ENCODE measurements around the gene NTNG2.

Gene NTNG2

DNA sequence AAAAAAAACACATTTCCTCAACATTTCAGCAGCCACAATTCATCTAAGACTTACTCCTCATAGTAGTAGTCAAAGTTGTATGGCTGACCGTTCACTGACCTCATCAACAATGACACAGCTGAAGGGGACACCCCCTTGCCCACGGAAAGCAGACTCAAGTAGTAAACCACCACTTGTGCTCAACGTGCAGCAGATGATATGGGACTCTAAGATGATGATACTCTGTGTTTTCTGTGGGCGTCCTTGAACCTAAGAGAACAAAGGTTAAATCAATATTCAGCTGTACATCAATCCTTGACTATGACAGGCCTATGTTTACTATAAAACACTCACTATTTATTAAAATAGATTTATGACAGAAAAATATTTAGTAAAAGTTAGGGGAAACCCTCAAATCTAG is 121.3 kb downstream of the NTNG2 start:
- H3K9me3 ChIP-seq (ENCODE audit: insufficient read depth, low read depth, low read length), result no peaks in the 10 kb centered on the region
- no peak overlapping the region for H3K14ac ChIP-seq (ENCODE audit: low read length)
- H3K27ac ChIP-seq (ENCODE audit: low read depth, low read length), result no peak overlapping the region
- H2BK120ac ChIP-seq (ENCODE audit: insufficient read depth, low read length, poor library complexity), result no peak overlapping the region
- no peak for DNase-seq
- no peak overlapping the region for H3K18ac ChIP-seq (ENCODE audit: low read length)
- H2BK12ac ChIP-seq (ENCODE audit: low read length), result no peak overlapping the region
- no peak overlapping the region for H2AK5ac ChIP-seq (ENCODE audit: low read length)
- H3K23ac ChIP-seq (ENCODE audit: low read length), result no peak overlapping the region
- no peak overlapping the region for H4K91ac ChIP-seq (ENCODE audit: low read depth, low read length)
- no CpG with 5 or more reads among the region's 4 CpGs for WGBS (ENCODE audit: extremely low coverage, insufficient coverage, insufficient read length)
- H2BK5ac ChIP-seq (ENCODE audit: low read depth, low read length, poor library complexity), result no peak overlapping the region
- H3K9ac ChIP-seq (ENCODE audit: low read length), result no peak overlapping the region
- no peak overlapping the region for H4K12ac ChIP-seq (ENCODE audit: low read depth, low read length)
- no peak overlapping the region for H3K4me3 ChIP-seq (ENCODE audit: low read depth, low read length)
- no peaks in the 10 kb centered on the region for H3K4me1 ChIP-seq (ENCODE audit: control insufficient read depth in 1 of 2, insufficient read depth in 2 of 2, low read length in 2 of 2)
- no peak overlapping the region for H3K4me2 ChIP-seq (ENCODE audit: low read length)
- no peaks in the 10 kb centered on the region for H3K27me3 ChIP-seq (ENCODE audit: insufficient read depth, low read length)
- no peak overlapping the region for H2AFZ ChIP-seq (ENCODE audit: insufficient read depth, low read length, poor library complexity)
- H4K8ac ChIP-seq (ENCODE audit: low read depth, low read length), result no peak overlapping the region
- peaks cover 35 to 44% of the 10 kb centered on the region in 2 experiments for H3K36me3 ChIP-seq (ENCODE audit: control insufficient read depth in 1 of 2, insufficient read depth in 2 of 2, low read length in 2 of 2)
- no peak overlapping the region for H3K4ac ChIP-seq (ENCODE audit: low read depth, low read length)
- H3K79me2 ChIP-seq (ENCODE audit: control insufficient read depth, insufficient read depth, low read length, poor library complexity), result no peaks in the 10 kb centered on the region
- H3K79me1 ChIP-seq (ENCODE audit: low read length), result no peaks in the 10 kb centered on the region

GRCh38 chr9:132283863-132284262 is 122.0 kb downstream of the NTNG2 start:
- Histone ChIP-seq H3K18ac (ENCODE audit: low read length) (no peak overlapping the region), H3K79me2 (ENCODE audit: control insufficient read depth, insufficient read depth, low read length, poor library complexity) (no peaks in the 10 kb centered on the region), H2BK12ac (ENCODE audit: low read length) (no peak overlapping the region), H3K27ac (ENCODE audit: low read depth, low read length) (no peak overlapping the region), H3K4me2 (ENCODE audit: low read length) (no peak overlapping the region), H3K4me3 (ENCODE audit: low read depth, low read length) (no peak overlapping the region), H4K8ac (ENCODE audit: low read depth, low read length) (no peak overlapping the region), H3K9ac (ENCODE audit: low read length) (no peak overlapping the region), H4K91ac (ENCODE audit: low read depth, low read length) (no peak overlapping the region), H3K4ac (ENCODE audit: low read depth, low read length) (no peak overlapping the region), H3K4me1 (ENCODE audit: control insufficient read depth in 1 of 2, insufficient read depth in 2 of 2, low read length in 2 of 2) (no peaks in the 10 kb centered on the region), H3K9me3 (ENCODE audit: insufficient read depth, low read depth, low read length) (no peaks in the 10 kb centered on the region), H2AK5ac (ENCODE audit: low read length) (no peak overlapping the region), H2AFZ (ENCODE audit: insufficient read depth, low read length, poor library complexity) (no peak overlapping the region), H4K12ac (ENCODE audit: low read depth, low read length) (no peak overlapping the region), H3K14ac (ENCODE audit: low read length) (no peak overlapping the region), H3K36me3 (ENCODE audit: control insufficient read depth in 1 of 2, insufficient read depth in 2 of 2, low read length in 2 of 2) (peaks cover 35 to 44% of the 10 kb centered on the region in 2 experiments), H2BK120ac (ENCODE audit: insufficient read depth, low read length, poor library complexity) (no peak overlapping the region), H3K27me3 (ENCODE audit: insufficient read depth, low read length) (no peaks in the 10 kb centered on the region), H3K79me1 (ENCODE audit: low read length) (no peaks in the 10 kb centered on the region), H2BK5ac (ENCODE audit: low read depth, low read length, poor library complexity) (no peak overlapping the region), H3K23ac (ENCODE audit: low read length) (no peak overlapping the region)
- WGBS (ENCODE audit: extremely low coverage, insufficient coverage, insufficient read length), result no CpG with 5 or more reads among the region's 7 CpGs
- DNase-seq, result no peak

DNA sequence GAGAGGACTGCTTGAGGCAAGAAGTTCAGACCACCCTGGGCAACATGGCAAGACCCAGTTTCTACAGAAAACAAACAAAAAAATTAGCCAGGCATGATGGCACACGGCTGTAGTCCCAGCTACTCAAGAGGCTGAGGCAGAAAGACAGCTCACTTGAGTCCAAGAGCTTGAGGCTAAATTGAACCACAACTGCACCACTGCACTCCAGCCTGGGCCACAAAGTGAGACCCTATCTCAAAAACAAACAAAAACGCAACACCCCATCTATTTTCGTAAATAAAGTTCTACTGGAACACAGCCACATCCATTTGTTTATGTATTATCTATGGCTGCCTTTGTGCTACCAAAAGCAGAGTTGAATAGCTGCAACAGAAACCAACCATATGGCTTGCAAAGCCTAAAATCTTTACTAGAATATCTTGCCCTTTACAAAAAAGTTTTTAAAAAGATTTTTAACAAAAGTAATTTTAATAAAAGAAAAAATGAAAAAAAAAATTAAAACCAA is 125.5 kb downstream of the NTNG2 start:
- Histone ChIP-seq H3K79me1 (ENCODE audit: low read length) (no peaks in the 10 kb centered on the region), H3K79me2 (ENCODE audit: control insufficient read depth, insufficient read depth, low read length, poor library complexity) (no peaks in the 10 kb centered on the region), H2BK5ac (ENCODE audit: low read depth, low read length, poor library complexity) (no peak overlapping the region), H2AFZ (ENCODE audit: insufficient read depth, low read length, poor library complexity) (no peak overlapping the region), H3K27me3 (ENCODE audit: insufficient read depth, low read length) (no peaks in the 10 kb centered on the region), H3K14ac (ENCODE audit: low read length) (no peak overlapping the region), H3K9me3 (ENCODE audit: insufficient read depth, low read depth, low read length) (no peaks in the 10 kb centered on the region), H2BK120ac (ENCODE audit: insufficient read depth, low read length, poor library complexity) (no peak overlapping the region), H3K27ac (ENCODE audit: low read depth, low read length) (no peak overlapping the region), H2BK12ac (ENCODE audit: low read length) (no peak overlapping the region), H3K4me2 (ENCODE audit: low read length) (no peak overlapping the region), H4K12ac (ENCODE audit: low read depth, low read length) (no peak overlapping the region), H2AK5ac (ENCODE audit: low read length) (no peak overlapping the region), H4K91ac (ENCODE audit: low read depth, low read length) (no peak overlapping the region), H3K4me3 (ENCODE audit: low read depth, low read length) (no peak overlapping the region), H3K4ac (ENCODE audit: low read depth, low read length) (no peak overlapping the region), H3K4me1 (ENCODE audit: control insufficient read depth in 1 of 2, insufficient read depth in 2 of 2, low read length in 2 of 2) (no peaks in the 10 kb centered on the region), H3K36me3 (ENCODE audit: control insufficient read depth in 1 of 2, insufficient read depth in 2 of 2, low read length in 2 of 2) (peaks cover 34 to 35% of the 10 kb centered on the region in 2 experiments), H3K18ac (ENCODE audit: low read length) (no peak overlapping the region), H4K8ac (ENCODE audit: low read depth, low read length) (no peak overlapping the region), H3K23ac (ENCODE audit: low read length) (no peak overlapping the region), H3K9ac (ENCODE audit: low read length) (no peak overlapping the region)
- DNase-seq, result no peak
- no CpG with 5 or more reads among the region's 3 CpGs for WGBS (ENCODE audit: extremely low coverage, insufficient coverage, insufficient read length)

DNA sequence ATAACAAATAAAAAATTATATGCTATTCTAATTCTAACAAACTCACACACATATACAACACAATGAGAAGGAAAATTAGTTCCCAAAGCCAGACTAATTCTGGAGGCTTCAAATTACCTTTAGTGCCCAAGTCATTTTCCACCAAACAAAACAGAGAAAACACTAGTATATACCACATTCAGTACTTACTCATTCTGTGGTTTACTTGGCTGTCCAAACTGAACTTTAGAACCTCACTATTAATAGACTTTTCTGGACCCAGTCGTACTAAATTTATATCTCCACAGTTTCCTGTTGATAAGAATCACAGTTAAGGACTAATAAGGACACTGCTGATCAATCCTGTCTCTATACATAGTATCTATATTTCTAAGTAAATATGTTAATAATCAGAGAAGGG is 126.5 kb downstream of the NTNG2 start:
- no peak overlapping the region for H2BK5ac ChIP-seq (ENCODE audit: low read depth, low read length, poor library complexity)
- H3K36me3 ChIP-seq (ENCODE audit: control insufficient read depth in 1 of 2, insufficient read depth in 2 of 2, low read length in 2 of 2), result peaks cover 31 to 33% of the 10 kb centered on the region in 2 experiments
- no peaks in the 10 kb centered on the region for H3K9me3 ChIP-seq (ENCODE audit: insufficient read depth, low read depth, low read length)
- no peak overlapping the region for H2BK120ac ChIP-seq (ENCODE audit: insufficient read depth, low read length, poor library complexity)
- no peak overlapping the region for H3K14ac ChIP-seq (ENCODE audit: low read length)
- H3K79me2 ChIP-seq (ENCODE audit: control insufficient read depth, insufficient read depth, low read length, poor library complexity), result no peaks in the 10 kb centered on the region
- no peaks in the 10 kb centered on the region for H3K79me1 ChIP-seq (ENCODE audit: low read length)
- H4K8ac ChIP-seq (ENCODE audit: low read depth, low read length), result no peak overlapping the region
- H3K23ac ChIP-seq (ENCODE audit: low read length), result no peak overlapping the region
- H3K4me2 ChIP-seq (ENCODE audit: low read length), result no peak overlapping the region
- H3K27ac ChIP-seq (ENCODE audit: low read depth, low read length), result no peak overlapping the region
- no CpG with 5 or more reads among the region's 1 CpG for WGBS (ENCODE audit: extremely low coverage, insufficient coverage, insufficient read length)
- no peak overlapping the region for H3K4ac ChIP-seq (ENCODE audit: low read depth, low read length)
- DNase-seq, result no peak
- H2AK5ac ChIP-seq (ENCODE audit: low read length), result no peak overlapping the region
- no peak overlapping the region for H2BK12ac ChIP-seq (ENCODE audit: low read length)
- no peaks in the 10 kb centered on the region for H3K4me1 ChIP-seq (ENCODE audit: control insufficient read depth in 1 of 2, insufficient read depth in 2 of 2, low read length in 2 of 2)
- no peaks in the 10 kb centered on the region for H3K27me3 ChIP-seq (ENCODE audit: insufficient read depth, low read length)
- H4K12ac ChIP-seq (ENCODE audit: low read depth, low read length), result no peak overlapping the region
- no peak overlapping the region for H3K4me3 ChIP-seq (ENCODE audit: low read depth, low read length)
- no peak overlapping the region for H2AFZ ChIP-seq (ENCODE audit: insufficient read depth, low read length, poor library complexity)
- no peak overlapping the region for H3K18ac ChIP-seq (ENCODE audit: low read length)
- no peak overlapping the region for H3K9ac ChIP-seq (ENCODE audit: low read length)
- no peak overlapping the region for H4K91ac ChIP-seq (ENCODE audit: low read depth, low read length)

Measured in trophoblast cell (in vitro differentiated cells and primary cell).